Superior temporal gyrus (tissue), 1 donor: ENCODE results near the gene NUB1.

ENCODE experiments used
- DNase-seq: peaks from one replicate; pipeline ENCODE4 v3.0.0-alpha.2; 2016; ENCODE audit errors: extremely low spot score

NUB1 gene

DNA sequence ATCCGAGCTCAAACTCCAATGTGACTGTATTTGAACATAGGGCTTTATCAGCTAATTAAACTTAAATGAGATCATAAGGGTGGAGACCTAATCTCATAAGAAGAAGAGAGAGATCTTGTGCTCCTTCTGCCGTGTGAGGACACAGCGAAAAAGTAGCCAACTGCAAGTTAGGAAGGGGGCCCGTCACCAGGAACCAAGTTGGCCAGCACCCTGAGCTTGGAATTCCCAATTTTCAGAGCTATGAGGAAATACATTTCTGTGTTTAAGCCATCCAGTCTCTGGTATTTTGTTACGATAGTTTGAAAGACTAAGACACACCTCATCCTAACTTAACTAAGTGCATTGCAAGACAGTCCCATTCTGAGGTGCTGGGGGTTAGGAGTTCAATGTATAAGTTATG is 82.3 kb downstream of the NUB1 start:
- no peak for DNase-seq

DNA sequence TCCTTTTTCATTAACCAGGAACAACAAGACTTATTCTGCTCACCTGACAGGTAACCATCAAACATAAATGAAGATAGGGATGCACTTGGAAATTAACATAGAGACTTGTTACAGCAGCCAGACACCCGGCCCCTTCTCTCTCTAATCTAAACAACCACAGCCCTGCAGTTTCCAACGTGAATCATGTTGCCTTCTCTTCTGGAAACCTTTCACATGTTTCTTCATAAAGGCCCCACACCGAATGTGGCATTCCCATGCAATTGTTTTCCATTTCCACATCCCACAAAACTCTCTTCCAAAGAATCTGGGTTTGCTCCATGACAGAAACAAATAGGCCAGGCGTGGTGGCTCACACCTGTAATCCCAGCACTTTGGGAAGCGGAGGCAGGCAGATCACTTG is 83.2 kb downstream of the NUB1 start:
- DNase-seq: no peak

DNA sequence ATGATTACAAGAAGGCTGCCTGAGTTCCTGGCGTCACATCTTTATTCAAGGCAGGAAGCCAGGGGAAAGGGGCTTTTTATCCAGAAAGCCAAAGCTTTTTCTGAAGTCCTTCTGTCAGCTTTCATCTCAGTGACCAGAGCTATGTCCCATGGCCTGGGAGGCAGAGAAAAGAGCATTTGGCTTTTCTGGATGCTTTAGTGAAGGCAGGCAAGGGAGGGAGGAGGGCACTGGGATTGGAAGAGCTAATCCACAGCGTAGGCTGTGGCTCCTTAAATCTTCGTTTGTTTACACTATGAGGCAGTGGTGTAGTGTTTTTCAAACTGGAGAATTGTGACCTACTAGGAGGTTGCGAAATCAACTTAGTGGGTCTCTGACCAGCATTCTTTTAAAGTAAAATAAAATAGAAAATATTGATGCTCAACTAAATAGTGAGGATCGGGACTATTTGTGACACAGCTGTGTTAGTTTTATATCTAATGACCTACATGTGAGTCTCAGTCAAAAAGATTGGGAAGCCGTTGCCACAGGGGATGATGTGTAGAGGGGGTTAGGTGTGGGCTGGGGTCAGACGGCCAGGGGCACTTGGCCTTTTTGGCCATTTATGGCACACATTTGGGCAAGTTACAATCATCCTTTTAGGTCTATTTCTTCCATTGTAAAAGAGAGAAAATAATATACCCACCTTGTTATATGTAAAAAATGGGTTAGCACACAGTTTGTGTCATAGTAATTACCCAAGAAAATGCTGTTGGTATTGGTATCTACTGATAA is 84.2 kb downstream of the NUB1 start:
- DNase-seq: no peak

DNA sequence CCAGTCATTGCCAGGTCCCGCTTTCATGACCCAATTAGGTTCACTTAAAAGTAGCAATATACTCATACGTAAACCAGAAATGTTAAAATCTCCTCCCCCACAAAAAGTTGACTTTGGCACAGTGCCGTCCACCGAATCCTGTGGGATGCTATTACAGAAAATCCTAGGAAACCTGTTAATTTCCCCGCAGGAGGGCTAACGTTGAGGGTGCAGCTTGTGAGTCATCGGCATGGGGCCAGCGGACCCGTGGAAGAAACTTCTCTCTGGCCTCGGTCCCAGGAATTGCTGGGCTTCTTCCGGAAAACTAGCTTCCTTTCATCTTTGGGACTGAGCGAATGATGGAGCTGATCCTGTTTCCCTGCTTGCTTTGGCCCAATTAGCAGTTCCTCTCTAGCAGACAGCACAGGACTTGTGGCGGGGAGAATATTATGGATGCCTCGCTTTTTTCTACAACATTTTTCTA is 84.9 kb downstream of the NUB1 start:
- DNase-seq: no peak

DNA sequence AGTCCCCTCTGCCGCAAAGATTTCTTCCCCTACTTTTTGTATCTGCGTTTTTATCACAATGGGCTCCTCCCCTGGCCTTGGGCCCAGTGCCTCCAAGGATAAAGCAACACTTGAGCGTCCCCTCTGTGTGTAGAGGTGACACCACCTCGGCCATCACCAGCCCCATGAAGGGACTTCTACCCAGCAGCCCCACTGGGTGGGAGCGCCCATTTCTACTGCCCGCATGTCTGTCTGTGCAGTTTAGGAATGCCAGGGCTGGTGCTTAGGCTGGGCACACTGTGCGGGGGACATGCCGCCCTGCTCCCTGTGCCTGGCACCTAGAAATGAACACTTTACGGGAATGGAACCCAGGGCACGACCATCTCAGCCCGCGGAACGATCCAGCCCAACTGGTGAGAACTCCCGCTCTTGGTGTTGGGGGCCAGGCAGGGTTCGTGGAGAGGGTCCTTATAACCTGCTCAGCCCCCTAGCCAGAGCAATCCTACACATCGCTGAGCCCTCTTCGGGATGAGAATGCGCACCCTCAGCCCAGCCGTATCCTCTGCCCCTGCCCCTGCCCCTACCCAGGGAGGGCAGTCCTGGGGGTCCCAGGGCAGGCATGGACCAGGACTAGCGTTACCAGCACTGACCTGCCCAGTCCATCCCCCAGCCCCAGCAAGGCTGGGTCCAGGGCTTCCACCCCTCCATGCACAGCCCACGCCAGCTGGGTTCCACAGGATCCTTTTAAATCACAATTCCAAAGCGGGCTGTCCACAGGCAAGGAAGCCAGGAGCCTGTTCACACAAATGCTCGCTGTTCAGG is 85.5 kb downstream of the NUB1 start:
- DNase-seq: no peak

DNA sequence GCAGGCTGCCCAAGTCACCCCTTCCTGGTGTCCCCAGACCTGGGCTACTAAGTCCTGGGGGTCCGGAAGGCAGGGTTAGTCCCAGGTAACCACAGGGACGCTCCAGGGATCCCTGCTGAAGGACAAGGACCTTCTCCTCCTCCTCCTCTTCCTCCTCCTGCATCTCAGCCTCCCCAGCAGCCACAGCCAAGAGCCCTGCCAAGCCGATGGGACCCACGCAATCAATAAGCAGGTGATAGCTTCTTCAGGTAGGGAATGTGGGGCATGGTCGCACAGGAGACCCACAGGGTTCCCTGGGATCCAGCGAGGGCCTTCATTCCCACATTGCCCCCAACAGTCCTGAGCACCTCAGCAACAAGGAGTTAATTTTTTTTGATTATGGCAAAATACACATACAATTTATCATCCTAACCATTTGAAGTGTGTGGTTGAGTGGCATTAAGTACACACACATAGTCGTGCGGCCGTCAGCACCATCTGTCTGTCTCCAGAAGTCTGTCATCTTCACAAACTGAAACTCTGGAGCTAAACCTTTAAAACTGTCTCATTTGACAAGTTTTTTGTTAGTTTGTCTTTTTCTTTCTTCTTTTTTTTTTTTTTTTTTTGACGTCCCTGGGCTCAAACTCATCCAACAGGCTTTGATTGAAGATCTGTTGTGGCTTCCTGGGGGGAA is 86.2 kb downstream of the NUB1 start:
- no peak for DNase-seq
